Endodermal cell (in vitro differentiated cells): ENCODE data around the gene BICD1. TPM values are rescaled to one million over a fixed set of nuclear protein-coding genes. Genes with fewer than 3 reads are reported as not detected.

ENCODE experiments used
- DNase-seq: peaks from one replicate; pipeline ENCODE4 v3.0.0-alpha.2; 2017
- H3K27ac ChIP-seq: 2 replicates; pipeline ENCODE4 v1.5.1; 2013; ENCODE audit warnings: mild to moderate bottlenecking, low read depth, low read length, moderate library complexity
- H3K27me3 ChIP-seq: 2 replicates; pipeline ENCODE4 v1.6.1; 2013; ENCODE audit warnings: mild to moderate bottlenecking, low read length, moderate library complexity; ENCODE audit not compliant: insufficient read depth, control insufficient read depth, poor library complexity, severe bottlenecking
- H3K36me3 ChIP-seq: 2 replicates; pipeline ENCODE4 v1.7.0; 2013; ENCODE audit warnings: mild to moderate bottlenecking, low read length, moderate library complexity; ENCODE audit not compliant: control insufficient read depth, insufficient read depth
- H3K4me1 ChIP-seq: one replicate; pipeline ENCODE4 v1.7.0; 2013; ENCODE audit warnings: low read length; ENCODE audit not compliant: control insufficient read depth, insufficient read depth
- H3K4me3 ChIP-seq: 2 replicates; pipeline ENCODE4 v1.5.1; 2013; ENCODE audit warnings: mild to moderate bottlenecking, low read length, moderate library complexity
- H3K9ac ChIP-seq: 2 replicates; pipeline ENCODE4 v1.6.1; 2013; ENCODE audit warnings: mild to moderate bottlenecking, low read length, moderate library complexity; ENCODE audit not compliant: poor library complexity, severe bottlenecking; ENCODE audit errors: extremely low read depth
- H3K9me3 ChIP-seq: 2 replicates; pipeline ENCODE4 v1.6.1; 2013; ENCODE audit warnings: mild to moderate bottlenecking, low read length, moderate library complexity; ENCODE audit not compliant: control insufficient read depth
- H3K27ac Mint-ChIP-seq: 2 replicates; pipeline ENCODE4 v1.8.0; 2020; ENCODE audit warnings: mixed read lengths
- H3K27me3 Mint-ChIP-seq: 2 replicates; pipeline ENCODE4 v1.8.0; 2021; ENCODE audit warnings: mild to moderate bottlenecking, mixed read lengths; ENCODE audit not compliant: insufficient read depth
- H3K36me3 Mint-ChIP-seq: 2 replicates; pipeline ENCODE4 v1.8.0; 2020; ENCODE audit warnings: low read depth, mixed read lengths
- H3K4me1 Mint-ChIP-seq: 2 replicates; pipeline ENCODE4 v1.8.0; 2020; ENCODE audit warnings: mixed read lengths
- H3K4me3 Mint-ChIP-seq: 2 replicates; pipeline ENCODE4 v1.8.0; 2020; ENCODE audit warnings: mild to moderate bottlenecking, moderate library complexity, mixed read lengths
- H3K9me3 Mint-ChIP-seq: 2 replicates; pipeline ENCODE4 v1.8.0; 2020; ENCODE audit warnings: mild to moderate bottlenecking, mixed read lengths
- CTCF ChIP-seq: fragments of 200-600 bp; sonication (generic); conservative IDR thresholded peaks from 2 replicates; pipeline ENCODE4 v1.5.0; 2021; ENCODE audit warnings: antibody characterized with exemption, mild to moderate bottlenecking
- WGBS, 2 experiments: methylation state at CpG; one replicate each; pipeline versions ENCODE4 v1.1.5 to v1.1.7; 2013; ENCODE audit warnings: missing lambda C conversion rate in 2 of 2, mixed read lengths in 1 of 2; ENCODE audit not compliant: insufficient coverage in 1 of 2, insufficient read length in 1 of 2; 5-methylcytosine and 5-hydroxymethylcytosine counted together
- total RNA-seq, 2 donors: library from RNA; stranded (reverse); fragmentation: NEBNext Ultra II Directional in 1 of 2; extraction: Animal tissue kit (Norgen Biotek cat#: 25700) in 1 of 2; gene quantifications; 2 replicates in 1 of 2; 3 replicates in 1 of 2; pipeline ENCODE4 v1.2.1, GENCODE V29; 2021

The BICD1 gene
- total RNA-seq, 2 donors from 2014 or later: 56.0 to 101 TPM

GRCh38 chr12:32343496-32343895, 236.8 kb downstream of the BICD1 start:
- H3K9me3 Mint-ChIP-seq: no peaks in the 10 kb centered on the region
- Histone ChIP-seq H3K27me3 (no peaks in the 10 kb centered on the region), H3K36me3 (peaks cover 9% of the 10 kb centered on the region), H3K4me3 (no peak overlapping the region), H3K27ac (no peak overlapping the region), H3K9me3 (no peaks in the 10 kb centered on the region), H3K9ac (no peak overlapping the region), H3K4me1 (no peaks in the 10 kb centered on the region)
- no peak overlapping the region for H3K27ac Mint-ChIP-seq
- peaks cover 24% of the 10 kb centered on the region for H3K4me1 Mint-ChIP-seq
- TF ChIP-seq CTCF: no peak
- no peak for DNase-seq
- H3K36me3 Mint-ChIP-seq: peaks cover 11% of the 10 kb centered on the region
- H3K4me3 Mint-ChIP-seq: no peak overlapping the region
- 94 to 100% methylated on average over 1 of the region's 1 CpG for WGBS, 2 experiments
- no peaks in the 10 kb centered on the region for H3K27me3 Mint-ChIP-seq

GRCh38 chr12:32344047-32344446, 237.4 kb downstream of the BICD1 start:
- no peak overlapping the region for H3K4me3 Mint-ChIP-seq
- WGBS, 2 experiments: 85 to 93% methylated on average over 7 of the region's 7 CpGs
- H3K27me3 Mint-ChIP-seq: no peaks in the 10 kb centered on the region
- Histone ChIP-seq H3K27me3 (no peaks in the 10 kb centered on the region), H3K9ac (no peak overlapping the region), H3K36me3 (peaks cover 6% of the 10 kb centered on the region), H3K27ac (no peak overlapping the region), H3K9me3 (no peaks in the 10 kb centered on the region), H3K4me1 (no peaks in the 10 kb centered on the region), H3K4me3 (no peak overlapping the region)
- peaks cover 7% of the 10 kb centered on the region for H3K36me3 Mint-ChIP-seq
- H3K27ac Mint-ChIP-seq: no peak overlapping the region
- peak; percentile 76 for TF ChIP-seq CTCF
- H3K9me3 Mint-ChIP-seq: no peaks in the 10 kb centered on the region
- peaks cover 19% of the 10 kb centered on the region for H3K4me1 Mint-ChIP-seq
- peak; percentile 78 for DNase-seq

DNA sequence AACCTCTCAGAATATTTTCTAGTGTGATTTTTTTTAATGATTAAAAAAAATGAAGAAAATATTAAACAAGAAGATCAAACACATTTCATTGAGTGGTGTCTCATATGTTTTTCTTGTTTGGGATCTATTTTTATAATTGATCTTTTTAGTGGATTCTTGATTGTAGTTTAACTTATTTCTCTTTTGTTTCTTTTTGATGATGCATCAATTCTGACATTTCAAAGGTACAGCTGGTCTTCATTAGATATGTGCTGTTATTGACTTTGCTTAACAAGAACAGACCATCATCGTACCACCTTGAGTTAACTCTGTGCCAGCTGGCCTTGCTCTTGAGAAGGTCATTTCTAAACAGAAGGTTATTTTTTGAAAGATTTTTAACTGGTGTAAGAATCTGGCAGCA, 246.9 kb downstream of the BICD1 start:
- Mint-ChIP-seq H3K4me3 (no peak overlapping the region), H3K4me1 (no peaks in the 10 kb centered on the region), H3K36me3 (peaks cover 22% of the 10 kb centered on the region), H3K27ac (no peak overlapping the region), H3K27me3 (no peaks in the 10 kb centered on the region), H3K9me3 (no peaks in the 10 kb centered on the region)
- WGBS, 2 experiments: 100% methylated on average over 1 of the region's 1 CpG
- no peaks in the 10 kb centered on the region for H3K4me1 ChIP-seq
- no peaks in the 10 kb centered on the region for H3K36me3 ChIP-seq
- no peak overlapping the region for H3K4me3 ChIP-seq
- no peak overlapping the region for H3K9ac ChIP-seq
- no peak for DNase-seq
- H3K27ac ChIP-seq: no peak overlapping the region
- H3K9me3 ChIP-seq: no peaks in the 10 kb centered on the region
- no peak for TF ChIP-seq CTCF
- no peaks in the 10 kb centered on the region for H3K27me3 ChIP-seq
